Liver (tissue), 9 donors: ENCODE data around the gene OR2V1. TPM values are rescaled to one million over a fixed set of nuclear protein-coding genes. Genes with fewer than 3 reads are reported as not detected.

Experiments used
- DNase-seq: peaks from one replicate; pipeline ENCODE4 v3.0.0-alpha.2; 2017; ENCODE audit warnings: low spot score
- H3K27ac ChIP-seq, 2 donors: one replicate each; pipeline ENCODE4 v1.7.0; 2013; ENCODE audit warnings: inconsistent platforms in 2 of 2, low read length in 2 of 2, control low read depth in 1 of 2, low read depth in 1 of 2, mild to moderate bottlenecking in 1 of 2
- H3K27me3 ChIP-seq, 4 donors: one replicate each; pipeline versions ENCODE4 v1.6.1 to v1.7.0; 2013; ENCODE audit warnings: low read length in 3 of 4, inconsistent platforms in 1 of 4, mild to moderate bottlenecking in 1 of 4, moderate library complexity in 1 of 4; ENCODE audit not compliant: control insufficient read depth in 4 of 4, insufficient read depth in 4 of 4
- H3K36me3 ChIP-seq, 4 donors: one replicate each; pipeline versions ENCODE4 v1.6.1 to v1.7.0; 2013; ENCODE audit warnings: low read length in 3 of 4, mild to moderate bottlenecking in 3 of 4, low read depth in 1 of 4, moderate library complexity in 1 of 4; ENCODE audit not compliant: control insufficient read depth in 4 of 4, insufficient read depth in 3 of 4
- H3K4me1 ChIP-seq, 4 donors: one replicate each; pipeline versions ENCODE4 v1.6.1 to v1.7.0; 2013; ENCODE audit warnings: low read length in 3 of 4, mild to moderate bottlenecking in 3 of 4, moderate library complexity in 1 of 4; ENCODE audit not compliant: control insufficient read depth in 4 of 4, insufficient read depth in 4 of 4
- H3K4me3 ChIP-seq, 3 donors: one replicate each; pipeline versions ENCODE4 v1.6.1 to v1.7.0; 2013; ENCODE audit warnings: low read length in 3 of 3, control low read depth in 1 of 3, low read depth in 1 of 3, mild to moderate bottlenecking in 1 of 3
- H3K9ac ChIP-seq, 2 donors: one replicate each; pipeline ENCODE4 v1.7.0; 2013; ENCODE audit warnings: low read length in 2 of 2, mild to moderate bottlenecking in 2 of 2, moderate library complexity in 2 of 2, control low read depth in 1 of 2, low read depth in 1 of 2
- H3K9me3 ChIP-seq, 4 donors: one replicate each; pipeline versions ENCODE4 v1.6.1 to v1.7.0; 2013; ENCODE audit warnings: low read length in 3 of 4; ENCODE audit not compliant: control insufficient read depth in 4 of 4
- FOXA1 ChIP-seq: IDR thresholded peaks from 2 replicates; pipeline ENCODE4 v1.6.1; 2016; ENCODE audit warnings: antibody characterized with exemption
- GABPA ChIP-seq, 2 donors: IDR thresholded peaks in 1 of 2; conservative IDR thresholded peaks in 1 of 2; 2 replicates each; pipeline ENCODE4 v1.6.1; 2016; ENCODE audit warnings: antibody characterized with exemption in 2 of 2, mild to moderate bottlenecking in 1 of 2, moderate library complexity in 1 of 2
- HNF4A ChIP-seq, 2 donors: conservative IDR thresholded peaks; 2 replicates each; pipeline ENCODE4 v1.6.1; 2016; ENCODE audit warnings: antibody characterized with exemption in 2 of 2, mild to moderate bottlenecking in 2 of 2
- HNF4G ChIP-seq: IDR thresholded peaks from 2 replicates; pipeline ENCODE4 v1.6.1; 2016; ENCODE audit warnings: antibody characterized with exemption
- RXRA ChIP-seq, 2 donors: IDR thresholded peaks; 2 replicates each; pipeline ENCODE4 v1.6.1; 2017 to 2018; ENCODE audit warnings: antibody characterized with exemption in 2 of 2, mild to moderate bottlenecking in 1 of 2
- SP1 ChIP-seq: IDR thresholded peaks from 2 replicates; pipeline ENCODE4 v1.6.1; 2018; ENCODE audit warnings: antibody characterized with exemption, mild to moderate bottlenecking
- YY1 ChIP-seq: IDR thresholded peaks from 2 replicates; pipeline ENCODE4 v1.6.1; 2016; ENCODE audit warnings: antibody characterized with exemption, mild to moderate bottlenecking
- ZBTB33 ChIP-seq: IDR thresholded peaks from 2 replicates; pipeline ENCODE4 v1.6.1; 2016; ENCODE audit warnings: antibody characterized with exemption
- WGBS: extraction: QIAGEN DNeasy Blood & Tissue Kit; methylation state at CpG from one replicate; pipeline ENCODE4 v1.1.7; 2013; 5-methylcytosine and 5-hydroxymethylcytosine counted together
- polyA plus RNA-seq, 2 donors: library from polyadenylated mRNA; stranded (reverse) in 1 of 2; unstranded in 1 of 2; fragments of 200-250 nt in 1 of 2; fragments of >200 nt in 1 of 2; fragmentation: Nextera tagmentation in 1 of 2; extraction: Ambion mirVana in 1 of 2; gene quantifications; one replicate each; pipeline versions ENCODE4 v1.2.1 to v1.2.3, GENCODE V29; 2013 to 2015
- total RNA-seq, 2 donors: library from RNA; depleted of rRNA; stranded (reverse); fragments of >200 nt; gene quantifications; one replicate each; pipeline ENCODE4 v1.2.3, GENCODE V29; 2014
- TF ChIP-seq, protein P1 (sequence below): IDR thresholded peaks from 2 replicates; pipeline ENCODE4 v1.6.1; 2016; ENCODE audit warnings: antibody characterized with exemption
- TF ChIP-seq, protein P2 (sequence below): IDR thresholded peaks from 2 replicates; pipeline ENCODE4 v1.6.1; 2016; ENCODE audit warnings: antibody characterized with exemption
- donor health status: healthy.
- donor health status: healthy.
- donor health status: healthy.
- donor health status: healthy.
- donor health status: healthy.

Gene OR2V1
- total and polyA plus RNA-seq, 4 donors = not detected

DNA sequence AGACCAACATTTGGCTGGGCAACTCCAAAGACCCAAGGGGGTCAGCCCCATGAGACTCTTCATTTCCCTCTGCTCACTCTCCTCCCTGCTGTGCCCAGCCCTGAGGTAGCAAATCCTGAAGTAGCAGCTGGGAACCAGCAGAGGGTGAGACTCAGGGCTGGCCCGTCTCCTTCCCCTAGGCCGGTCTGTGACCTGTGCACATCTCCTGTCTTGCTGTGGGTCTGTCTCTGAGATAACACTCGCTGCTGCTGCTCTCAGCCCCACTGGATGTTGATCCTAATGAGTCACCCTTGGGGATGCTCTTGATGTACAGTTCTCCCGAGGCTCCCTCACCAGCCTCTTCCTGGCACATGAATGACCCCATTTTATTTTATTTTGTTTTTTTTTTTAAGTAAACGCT, 7.3 kb upstream of the OR2V1 start:
- H3K27ac ChIP-seq = no peak overlapping the region
- no peak overlapping the region for H3K9ac ChIP-seq
- no peaks in the 10 kb centered on the region for H3K36me3 ChIP-seq
- 54% methylated on average over 5 of the region's 5 CpGs for WGBS
- H3K4me3 ChIP-seq = no peak overlapping the region
- H3K9me3 ChIP-seq = peaks cover 0 to 3% (median 0%) of the 10 kb centered on the region in 4 donors
- H3K4me1 ChIP-seq = peaks cover 0 to 5% (median 0%) of the 10 kb centered on the region in 4 donors
- H3K27me3 ChIP-seq = no peaks in the 10 kb centered on the region
- TF ChIP-seq FOXA1 = no peak
- no peak for TF ChIP-seq GABPA (IDR thresholded peaks at IDR 0.05 in 1 of 2, conservative IDR thresholded peaks at IDR 0.05 in 1 of 2)
- TF ChIP-seq SP1 = no peak
- no peak for DNase-seq

- H3K4me1 ChIP-seq = peaks cover 0 to 5% (median 0%) of the 10 kb centered on the region in 4 donors
- TF ChIP-seq RXRA (IDR thresholded peaks at IDR 0.05) (no peak), YY1 (no peak), HNF4G (no peak), GABPA (IDR thresholded peaks at IDR 0.05 in 1 of 2, conservative IDR thresholded peaks at IDR 0.05 in 1 of 2) (no peak), HNF4A (conservative IDR thresholded peaks at IDR 0.05) (no peak), ZBTB33 (no peak)
- TF ChIP-seq, protein P1, sequence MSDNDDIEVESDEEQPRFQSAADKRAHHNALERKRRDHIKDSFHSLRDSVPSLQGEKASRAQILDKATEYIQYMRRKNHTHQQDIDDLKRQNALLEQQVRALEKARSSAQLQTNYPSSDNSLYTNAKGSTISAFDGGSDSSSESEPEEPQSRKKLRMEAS = no peak
- no peaks in the 10 kb centered on the region for H3K27me3 ChIP-seq
- H3K9me3 ChIP-seq = peaks cover 0 to 3% (median 0%) of the 10 kb centered on the region in 4 donors
- no peak for DNase-seq
- H3K36me3 ChIP-seq = no peaks in the 10 kb centered on the region
- no peak overlapping the region for H3K4me3 ChIP-seq
- no peak overlapping the region for H3K27ac ChIP-seq
- H3K9ac ChIP-seq = no peak overlapping the region
- WGBS = 82% methylated on average over 4 of the region's 4 CpGs
Measured at GRCh38 chr5:181136361-181136955, 5.5 kb upstream of the OR2V1 start.

DNA sequence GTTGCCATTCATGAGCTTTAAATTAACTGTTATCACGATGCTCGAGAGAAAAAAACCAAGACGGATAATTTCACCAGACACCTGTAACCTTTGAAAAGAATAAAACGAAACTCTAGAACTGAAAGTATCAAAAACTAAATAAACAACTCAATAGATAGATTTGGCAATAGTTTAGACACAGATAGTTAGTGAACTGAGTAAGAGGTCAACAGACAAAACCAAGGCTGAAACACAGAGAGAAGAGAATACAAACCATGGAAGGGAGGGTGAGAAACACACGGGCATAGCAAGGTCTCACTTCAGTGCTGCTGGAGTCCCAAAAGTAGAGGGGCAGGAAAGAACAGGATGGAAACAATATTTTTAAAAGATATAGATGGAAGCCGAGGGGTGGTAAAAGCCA, 3.3 kb upstream of the OR2V1 start:
- H3K9ac ChIP-seq = no peak overlapping the region
- H3K4me1 ChIP-seq = peaks cover 0 to 5% (median 0%) of the 10 kb centered on the region in 4 donors
- whole genome bisulfite sequencing = 53% methylated on average over 6 of the region's 6 CpGs
- H3K36me3 ChIP-seq = no peaks in the 10 kb centered on the region
- no peak for DNase-seq
- no peak overlapping the region for H3K4me3 ChIP-seq
- peaks cover 0 to 5% (median 0%) of the 10 kb centered on the region in 4 donors for H3K27me3 ChIP-seq
- no peak overlapping the region for H3K27ac ChIP-seq
- H3K9me3 ChIP-seq = peaks cover 0 to 3% (median 0%) of the 10 kb centered on the region in 4 donors
- TF ChIP-seq, protein P2, sequence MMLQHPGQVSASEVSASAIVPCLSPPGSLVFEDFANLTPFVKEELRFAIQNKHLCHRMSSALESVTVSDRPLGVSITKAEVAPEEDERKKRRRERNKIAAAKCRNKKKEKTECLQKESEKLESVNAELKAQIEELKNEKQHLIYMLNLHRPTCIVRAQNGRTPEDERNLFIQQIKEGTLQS = no peak
- no peak for TF ChIP-seq RXRA (IDR thresholded peaks at IDR 0.05)
- no peak for TF ChIP-seq FOXA1
